Kasumi-1 (cell line): Measurements from ENCODE around the gene U2AF1L4.
A peak's percentile ranks its signal among the peaks of the same experiment; 100 is the strongest.

Source experiments
- DNase-seq, 2 experiments: peaks; one replicate each; lab custom pipeline; 2025; lab: John Stamatoyannopoulos, UW

The U2AF1L4 gene

DNA sequence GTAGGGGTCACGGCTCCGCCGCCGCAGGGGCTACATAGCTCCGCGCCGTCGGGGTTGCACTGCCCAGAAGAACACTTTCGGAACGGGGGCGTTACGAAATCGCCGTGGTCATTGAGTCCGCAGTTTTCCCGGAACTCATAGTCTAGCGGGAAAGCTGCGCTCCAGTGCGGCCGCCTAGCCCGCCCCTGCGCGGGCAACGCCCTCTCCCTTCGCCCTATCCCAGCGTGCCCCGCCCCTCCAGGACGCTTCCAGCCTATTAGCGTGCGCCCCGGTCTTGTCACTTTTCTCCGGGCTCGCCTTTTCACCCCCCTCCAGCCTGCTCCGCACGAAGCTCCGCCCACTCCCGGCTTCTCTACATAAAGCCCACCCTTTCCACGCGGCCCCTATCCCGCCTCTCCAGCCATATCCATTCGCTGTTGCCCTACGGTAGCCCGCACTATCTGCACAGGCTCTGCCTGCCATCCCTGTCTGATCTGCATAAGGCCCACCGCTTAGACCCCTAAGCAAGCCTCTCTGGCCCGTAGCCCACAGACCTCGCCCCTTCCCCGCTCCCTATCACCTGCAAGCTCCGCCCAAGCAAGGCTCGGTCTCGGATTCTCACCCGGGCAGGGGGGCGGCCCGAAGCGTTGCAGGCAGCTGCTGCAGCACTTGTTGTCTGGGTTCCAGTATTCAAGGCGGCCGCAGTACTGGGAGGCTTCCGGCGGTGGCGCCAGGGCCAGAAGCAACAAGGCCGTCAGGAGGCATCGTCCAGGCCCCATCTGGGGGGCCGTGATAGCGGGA is 4.6 kb downstream of the U2AF1L4 start:
- peak; percentile 93 to 96 for DNase-seq

- peak in 1 of 2 experiments; percentile 68 for DNase-seq
Observed at GRCh38 chr19:35740108-35740422, 5.2 kb downstream of the U2AF1L4 start.

DNA sequence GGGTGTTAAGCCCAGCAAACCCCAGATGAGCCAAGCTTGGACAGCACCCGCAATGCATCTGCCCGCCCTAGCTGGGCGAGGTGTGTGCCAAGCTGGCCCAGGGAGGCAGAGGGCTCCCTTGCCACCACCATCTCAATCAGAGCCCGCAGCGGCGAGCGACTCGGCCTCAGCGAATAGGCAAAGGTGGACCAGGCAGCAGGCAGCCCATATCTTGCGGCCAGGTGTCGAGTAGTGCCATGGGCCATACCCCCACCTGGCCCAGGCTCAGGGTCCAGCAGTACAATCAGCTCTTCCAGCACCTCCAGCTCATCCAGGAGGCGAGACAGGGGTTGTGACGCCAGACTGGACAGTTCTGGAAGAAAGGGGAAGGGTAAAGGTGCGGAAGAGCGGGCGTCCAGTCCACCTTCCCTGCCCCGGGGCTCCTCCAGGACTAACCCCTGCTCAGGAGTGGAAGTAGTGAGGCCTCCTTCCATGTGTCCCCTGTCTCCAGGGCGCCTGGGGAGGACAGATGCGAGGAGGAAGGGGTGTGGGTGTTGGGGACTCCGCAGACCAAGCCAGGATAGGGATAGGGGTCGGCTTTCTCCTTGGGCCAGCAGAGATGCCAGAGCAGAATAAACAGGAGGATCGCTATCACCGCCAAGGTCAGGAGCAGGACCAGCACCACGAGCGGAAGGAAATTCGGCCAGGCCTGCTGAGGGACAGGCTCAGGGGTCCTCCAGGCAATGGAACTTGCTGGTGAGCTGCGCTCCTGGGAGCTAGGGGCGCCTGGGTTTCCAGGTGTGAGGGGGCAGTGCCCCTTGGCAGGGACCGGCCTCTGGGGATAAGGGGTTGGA is 5.7 kb downstream of the U2AF1L4 start:
- DNase-seq = no peak

GRCh38 chr19:35738887-35739229 is 6.4 kb downstream of the U2AF1L4 start:
- DNase-seq = no peak

DNA sequence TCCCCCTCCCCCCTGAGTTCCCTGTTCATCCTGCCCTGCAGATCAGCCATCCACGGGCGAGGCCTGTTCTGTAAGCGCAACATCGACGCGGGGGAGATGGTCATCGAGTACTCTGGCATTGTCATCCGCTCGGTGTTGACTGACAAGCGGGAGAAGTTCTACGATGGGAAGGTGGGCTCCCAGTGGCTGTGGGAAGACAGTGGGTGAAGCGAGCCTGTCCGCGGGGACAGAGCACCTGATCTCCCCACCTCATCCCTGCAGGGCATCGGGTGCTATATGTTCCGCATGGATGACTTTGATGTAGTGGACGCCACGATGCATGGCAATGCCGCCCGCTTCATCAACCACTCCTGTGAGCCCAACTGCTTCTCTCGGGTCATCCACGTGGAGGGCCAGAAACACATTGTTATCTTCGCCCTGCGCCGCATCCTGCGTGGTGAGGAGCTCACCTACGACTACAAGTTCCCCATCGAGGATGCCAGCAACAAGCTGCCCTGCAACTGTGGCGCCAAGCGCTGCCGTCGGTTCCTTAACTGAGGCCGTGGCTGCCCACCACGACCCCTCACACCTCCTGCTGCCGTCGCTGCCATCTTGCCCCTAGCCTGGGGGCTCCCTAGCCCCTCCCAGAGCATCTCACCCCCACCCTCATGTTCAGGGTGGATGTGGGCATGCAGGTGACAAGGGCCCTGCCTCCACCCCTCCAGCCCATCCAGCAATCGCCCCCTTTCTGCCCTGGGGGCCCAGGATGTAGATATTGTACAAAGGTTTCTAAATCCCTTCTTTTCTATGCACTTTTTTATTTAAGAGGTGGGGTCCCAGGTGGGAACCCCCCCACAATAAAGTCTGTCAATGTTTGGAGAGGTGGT is 7.0 kb downstream of the U2AF1L4 start:
- DNase-seq = no peak

- DNase-seq = no peak
Observed at GRCh38 chr19:35736913-35737886, 8.0 kb downstream of the U2AF1L4 start.

DNA sequence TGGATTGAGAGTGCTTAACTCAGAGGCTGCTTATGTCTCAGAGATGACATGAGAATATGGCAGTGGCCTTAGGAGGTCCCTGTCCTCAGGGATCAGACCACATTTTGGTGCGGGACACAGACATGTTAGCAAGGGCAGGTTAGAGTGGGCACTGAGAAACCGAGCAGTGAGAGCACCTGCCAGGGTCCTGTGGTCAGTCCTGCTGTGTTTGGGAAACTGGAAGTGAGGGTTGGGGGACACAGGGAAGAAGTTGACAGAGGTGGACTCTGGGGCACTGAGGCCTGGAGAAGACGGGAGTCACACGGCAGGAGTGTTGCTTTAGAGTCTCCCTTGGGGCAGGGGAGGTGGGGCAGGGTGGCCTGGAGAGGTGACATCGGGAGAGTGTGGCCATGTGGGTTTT is 10.3 kb downstream of the U2AF1L4 start:
- no peak for DNase-seq

DNA sequence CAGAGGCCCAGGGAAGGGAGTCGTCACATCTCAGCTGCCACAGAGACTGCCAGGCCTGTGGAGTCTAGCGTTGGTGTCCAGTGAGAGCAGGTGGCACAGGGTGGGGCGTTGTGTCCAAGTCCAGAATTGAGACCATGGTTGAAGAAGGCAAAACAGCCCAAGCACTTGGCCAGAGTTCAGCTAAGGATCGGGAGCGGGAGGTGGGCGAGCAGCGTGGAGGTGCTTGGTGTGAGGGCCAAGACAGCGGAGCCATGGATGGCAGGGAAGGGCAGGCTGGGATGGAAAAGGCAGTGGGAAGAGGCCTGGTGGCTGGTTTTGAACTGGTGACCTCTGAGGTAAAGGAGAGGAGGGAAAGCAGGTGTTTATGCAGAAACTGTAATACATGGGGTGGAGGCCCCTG is 10.9 kb downstream of the U2AF1L4 start:
- no peak for DNase-seq

- no peak for DNase-seq
Observed at GRCh38 chr19:35733180-35734125, 11.8 kb downstream of the U2AF1L4 start.

GRCh38 chr19:35732540-35733179 is 12.6 kb downstream of the U2AF1L4 start:
- DNase-seq = no peak

DNA sequence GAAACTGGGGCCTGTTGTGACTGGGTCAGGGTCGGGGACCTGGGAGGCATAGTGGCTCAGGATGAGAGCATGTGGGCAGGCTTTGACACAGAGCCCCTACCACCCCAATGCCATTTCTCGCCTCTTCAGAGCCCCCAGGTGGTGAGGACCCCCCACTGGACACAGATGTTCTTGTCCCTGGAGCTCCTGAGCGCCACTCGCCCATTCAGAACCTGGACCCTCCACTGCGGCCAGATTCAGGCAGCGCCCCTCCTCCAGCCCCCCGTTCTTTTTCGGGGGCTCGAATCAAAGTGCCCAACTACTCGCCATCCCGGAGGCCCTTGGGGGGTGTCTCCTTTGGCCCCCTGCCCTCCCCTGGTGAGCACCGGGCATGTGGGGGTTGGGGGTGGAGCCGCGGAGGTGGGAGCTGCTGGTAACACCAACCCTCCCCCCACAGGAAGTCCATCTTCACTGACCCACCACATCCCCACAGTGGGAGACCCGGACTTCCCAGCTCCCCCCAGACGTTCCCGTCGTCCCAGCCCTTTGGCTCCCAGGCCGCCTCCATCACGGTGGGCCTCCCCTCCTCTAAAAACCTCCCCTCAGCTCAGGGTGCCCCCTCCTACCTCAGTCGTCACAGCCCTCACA is 13.3 kb downstream of the U2AF1L4 start:
- no peak for DNase-seq

- no peak for DNase-seq
Observed at GRCh38 chr19:35731353-35731752, 13.9 kb downstream of the U2AF1L4 start.

GRCh38 chr19:35730326-35730725 is 14.9 kb downstream of the U2AF1L4 start:
- DNase-seq = no peak

GRCh38 chr19:35729763-35730162 is 15.5 kb downstream of the U2AF1L4 start:
- DNase-seq = no peak

- DNase-seq = no peak
Observed at GRCh38 chr19:35729021-35729420, 16.2 kb downstream of the U2AF1L4 start.

GRCh38 chr19:35727956-35728706 is 17.1 kb downstream of the U2AF1L4 start:
- DNase-seq = no peak

DNA sequence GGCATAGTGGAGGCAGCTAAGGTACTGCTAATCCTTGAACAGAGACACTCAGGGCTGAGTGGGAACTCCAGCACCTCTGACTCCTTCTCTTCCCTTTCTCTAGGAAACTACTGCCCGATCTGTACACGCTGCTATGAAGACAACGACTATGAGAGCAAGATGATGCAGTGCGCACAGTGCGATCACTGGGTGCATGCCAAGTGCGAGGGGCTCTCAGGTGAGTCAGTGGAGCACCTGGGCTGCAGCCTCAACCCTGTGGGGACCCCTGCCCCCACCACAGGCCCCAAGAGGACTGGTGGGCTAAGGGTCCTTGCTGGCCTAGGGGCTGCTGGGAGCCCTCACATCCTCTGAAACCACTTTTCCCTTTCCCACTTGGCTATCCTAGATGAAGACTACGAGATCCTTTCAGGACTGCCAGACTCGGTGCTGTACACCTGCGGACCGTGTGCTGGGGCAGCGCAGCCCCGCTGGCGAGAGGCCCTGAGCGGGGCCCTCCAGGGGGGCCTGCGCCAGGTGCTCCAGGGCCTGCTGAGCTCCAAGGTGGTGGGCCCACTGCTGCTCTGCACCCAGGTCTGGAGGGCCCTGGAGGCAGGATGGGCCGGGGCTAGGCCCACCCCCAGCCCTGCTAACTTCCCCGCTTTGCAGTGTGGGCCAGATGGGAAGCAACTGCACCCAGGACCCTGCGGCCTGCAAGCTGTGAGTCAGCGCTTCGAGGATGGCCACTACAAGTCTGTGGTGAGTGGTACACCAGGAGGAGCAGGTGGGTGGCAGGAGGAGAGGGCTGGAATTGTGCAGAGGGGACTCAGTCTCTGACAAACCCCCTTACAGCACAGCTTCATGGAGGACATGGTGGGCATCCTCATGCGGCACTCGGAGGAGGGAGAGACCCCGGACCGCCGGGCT is 17.9 kb downstream of the U2AF1L4 start:
- no peak for DNase-seq
